ENCODE measurements around the gene PTPRN. TPM values are rescaled to one million over a fixed set of nuclear protein-coding genes. Genes with fewer than 3 reads are reported as not detected.
"Not testable (repeated sequence)": the region's sequence is repeated elsewhere in the genome, so short reads cannot be mapped to it uniquely, and the experiment has no call there.

The PTPRN gene
- total RNA-seq (2014; rRNA removed; shearing (Covaris generic)) = 3.2 and 4.4 TPM in 2 replicates

GRCh38 chr2:219309278-219309677 lies at the start of gene PTPRN:
Gene PTPRN (minus strand): TSS chr2:219309401. CDS start chr2:219309332, 69 bp downstream.
- peak; percentile 47 for DNase-seq (ENCODE audit: low read depth)

- peak; percentile 11 for DNase-seq (ENCODE audit: low read depth)
Measured at GRCh38 chr2:219358170-219359075, 49.2 kb upstream of the PTPRN start.

GRCh38 chr2:219356834-219357233 lies 47.6 kb upstream of the PTPRN start:
- no peak for DNase-seq (ENCODE audit: low read depth)

GRCh38 chr2:219354582-219354981 lies 45.4 kb upstream of the PTPRN start:
- no peak for DNase-seq (ENCODE audit: low read depth)

GRCh38 chr2:219353129-219353528 lies 43.9 kb upstream of the PTPRN start:
- DNase-seq (ENCODE audit: low read depth) = no peak

- DNase-seq (ENCODE audit: low read depth) = peak; percentile 67
Measured at GRCh38 chr2:219352448-219353023, 43.3 kb upstream of the PTPRN start.

- peak; percentile 84 for DNase-seq (ENCODE audit: low read depth)
Measured at GRCh38 chr2:219350710-219351221, 41.6 kb upstream of the PTPRN start.

GRCh38 chr2:219350215-219350614 lies 41.0 kb upstream of the PTPRN start:
- no peak for DNase-seq (ENCODE audit: low read depth)

- DNase-seq (ENCODE audit: low read depth) = peak; percentile 60
Measured at GRCh38 chr2:219344751-219345430, 35.7 kb upstream of the PTPRN start.

GRCh38 chr2:219335373-219335786 lies 26.2 kb upstream of the PTPRN start:
- DNase-seq (ENCODE audit: low read depth) = no peak

GRCh38 chr2:219334076-219334475 lies 24.9 kb upstream of the PTPRN start:
- no peak for DNase-seq (ENCODE audit: low read depth)

GRCh38 chr2:219332542-219332941 lies 23.3 kb upstream of the PTPRN start, which contains the start of gene RESP18:
Gene RESP18 (minus strand): TSS chr2:219332744.
- DNase-seq (ENCODE audit: low read depth) = no peak

- DNase-seq (ENCODE audit: low read depth) = peak; percentile 31
Measured at GRCh38 chr2:219331560-219332213, 22.5 kb upstream of the PTPRN start.

GRCh38 chr2:219327719-219328118 lies 18.5 kb upstream of the PTPRN start:
- DNase-seq (ENCODE audit: low read depth) = no peak

- DNase-seq (ENCODE audit: low read depth) = no peak
Measured at GRCh38 chr2:219325657-219326315, 16.6 kb upstream of the PTPRN start.

GRCh38 chr2:219325136-219325535 lies 15.9 kb upstream of the PTPRN start:
- no peak for DNase-seq (ENCODE audit: low read depth)

GRCh38 chr2:219323434-219323833 lies 14.2 kb upstream of the PTPRN start:
- no peak for DNase-seq (ENCODE audit: low read depth)

- peak; percentile 40 for DNase-seq (ENCODE audit: low read depth)
Measured at GRCh38 chr2:219314804-219315468, 5.7 kb upstream of the PTPRN start.

- not testable (repeated sequence) for DNase-seq (ENCODE audit: low read depth)
Measured at GRCh38 chr2:219312683-219313263, 3.6 kb upstream of the PTPRN start.
